ENCODE data around the gene SLC1A6.

The SLC1A6 gene

GRCh38 chr19:14992780-14993179 is 13.1 kb upstream of the SLC1A6 start:
- Histone ChIP-seq H3K27me3 (ENCODE audit: insufficient read depth, low read length) (0 out of 2 replicates have a peak, but pooled peaks cover 7% of the 10 kb centered on the region), H3K4me1 (ENCODE audit: insufficient read depth, low read length) (no peaks in the 10 kb centered on the region), H3K4me3 (ENCODE audit: low read length) (no peak overlapping the region)

GRCh38 chr19:14985133-14985532 is 5.5 kb upstream of the SLC1A6 start:
- Histone ChIP-seq H3K27ac (ENCODE audit: low read length) (no peak overlapping the region), H3K4me3 (ENCODE audit: low read length) (no peak overlapping the region), H3K4me1 (ENCODE audit: insufficient read depth, low read length) (no peaks in the 10 kb centered on the region), H3K9me3 (ENCODE audit: insufficient read depth, low read depth, low read length) (no peaks in the 10 kb centered on the region), H3K27me3 (ENCODE audit: insufficient read depth, low read length) (peaks cover 15% of the 10 kb centered on the region), H3K36me3 (ENCODE audit: insufficient read depth, low read depth, low read length) (no peaks in the 10 kb centered on the region), H3K9ac (ENCODE audit: low read depth, low read length) (no peak overlapping the region)

More at GRCh38 chr19:14992780-14993179, 13.1 kb upstream of the SLC1A6 start:
- Histone ChIP-seq H3K36me3 (ENCODE audit: insufficient read depth, low read depth, low read length) (no peaks in the 10 kb centered on the region), H3K9ac (ENCODE audit: low read depth, low read length) (no peak overlapping the region), H3K27ac (ENCODE audit: low read length) (no peak overlapping the region), H3K9me3 (ENCODE audit: insufficient read depth, low read depth, low read length) (no peaks in the 10 kb centered on the region)

DNA sequence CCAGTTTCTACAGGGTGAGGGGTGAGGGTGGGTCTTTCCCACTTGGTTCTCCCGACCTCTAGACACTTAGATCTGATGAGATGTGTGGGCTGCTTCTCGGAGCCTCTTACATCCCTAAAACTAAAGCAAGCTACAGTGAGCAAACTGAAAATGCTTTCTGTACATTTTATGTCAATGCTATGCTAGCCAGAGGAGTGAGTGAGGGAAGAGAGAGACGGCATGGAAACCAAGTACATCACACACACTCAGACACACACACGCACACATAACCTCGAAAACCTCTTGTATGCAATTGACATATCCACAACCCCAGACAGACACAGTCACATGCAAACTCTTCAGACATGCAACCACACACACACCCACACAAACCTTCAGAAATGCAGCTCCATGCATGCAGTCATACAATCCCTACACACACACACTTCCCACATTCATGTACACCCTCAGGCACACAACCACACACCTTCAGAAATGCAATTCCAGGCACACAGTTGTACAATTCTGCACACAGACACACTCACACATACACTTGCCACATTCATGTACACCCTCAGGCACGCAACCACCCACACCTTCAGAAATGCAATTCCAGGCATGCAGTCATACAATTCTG is 1.4 kb downstream of the SLC1A6 start:
- peaks cover 40% of the 10 kb centered on the region for H3K27me3 ChIP-seq (ENCODE audit: insufficient read depth, low read length)
- no peaks in the 10 kb centered on the region for H3K9me3 ChIP-seq (ENCODE audit: insufficient read depth, low read depth, low read length)
- H3K27ac ChIP-seq (ENCODE audit: low read length): no peak overlapping the region
- H3K4me3 ChIP-seq (ENCODE audit: low read length): peak overlapping the region; percentile 85
- H3K36me3 ChIP-seq (ENCODE audit: insufficient read depth, low read depth, low read length): no peaks in the 10 kb centered on the region
- H3K9ac ChIP-seq (ENCODE audit: low read depth, low read length): no peak overlapping the region; the same call in 1 of the 2 replicates
- H3K4me1 ChIP-seq (ENCODE audit: insufficient read depth, low read length): 0 out of 2 replicates have a peak, but pooled peaks cover 4% of the 10 kb centered on the region

DNA sequence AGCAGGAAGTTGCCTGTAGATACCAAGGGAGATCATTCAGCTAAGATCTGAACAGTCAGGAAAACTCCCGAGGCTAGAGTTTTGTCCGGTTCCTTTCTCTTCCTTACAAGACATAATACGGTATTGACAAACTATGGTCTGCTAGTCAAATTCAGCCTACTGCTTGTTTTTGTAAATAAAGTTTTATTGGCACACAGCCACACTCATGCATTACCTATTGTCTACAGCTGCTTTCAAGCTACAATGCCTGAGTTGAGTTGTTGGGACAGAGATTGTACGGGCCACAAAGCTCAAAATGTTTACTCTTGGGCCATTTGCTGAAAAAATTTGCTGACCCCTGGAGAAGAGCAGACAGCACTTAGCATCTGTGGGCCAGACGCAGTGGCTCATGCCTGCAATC is 2.5 kb downstream of the SLC1A6 start:
- 0 out of 2 replicates have a peak, but pooled peaks cover 4% of the 10 kb centered on the region for H3K4me1 ChIP-seq (ENCODE audit: insufficient read depth, low read length)
- no peaks in the 10 kb centered on the region for H3K9me3 ChIP-seq (ENCODE audit: insufficient read depth, low read depth, low read length)
- H3K4me3 ChIP-seq (ENCODE audit: low read length): no peak overlapping the region
- peaks cover 40% of the 10 kb centered on the region for H3K27me3 ChIP-seq (ENCODE audit: insufficient read depth, low read length)
- H3K36me3 ChIP-seq (ENCODE audit: insufficient read depth, low read depth, low read length): peaks cover 3% of the 10 kb centered on the region; the same call in 1 of the 2 replicates
- no peak overlapping the region for H3K9ac ChIP-seq (ENCODE audit: low read depth, low read length)
- no peak overlapping the region for H3K27ac ChIP-seq (ENCODE audit: low read length)

DNA sequence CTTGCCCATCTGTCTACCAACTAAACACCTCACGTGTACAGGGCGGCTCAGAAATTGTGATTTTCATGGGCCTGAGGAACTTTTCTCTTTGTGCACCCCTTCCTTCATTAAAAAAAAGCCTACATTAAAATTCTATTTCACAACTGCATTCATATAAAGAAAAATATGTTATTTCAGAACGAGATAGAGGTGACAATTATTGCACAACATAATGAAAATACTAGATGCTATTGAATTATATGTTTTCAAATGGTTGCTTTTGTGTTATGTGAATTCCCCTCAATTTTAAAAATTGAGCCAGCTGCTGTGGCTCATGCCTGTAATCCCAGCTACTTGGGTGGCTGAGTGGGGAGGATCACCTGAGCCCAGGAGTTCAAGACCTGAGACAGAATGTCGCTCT is 5.2 kb downstream of the SLC1A6 start:
- Histone ChIP-seq H3K9ac (ENCODE audit: low read depth, low read length) (no peak overlapping the region), H3K27ac (ENCODE audit: low read length) (no peak overlapping the region), H3K4me3 (ENCODE audit: low read length) (no peak overlapping the region), H3K27me3 (ENCODE audit: insufficient read depth, low read length) (peaks cover 22% of the 10 kb centered on the region), H3K4me1 (ENCODE audit: insufficient read depth, low read length) (0 out of 2 replicates have a peak, but pooled peaks cover 4% of the 10 kb centered on the region), H3K36me3 (ENCODE audit: insufficient read depth, low read depth, low read length) (peaks cover 22% of the 10 kb centered on the region; the same call in 1 of the 2 replicates), H3K9me3 (ENCODE audit: insufficient read depth, low read depth, low read length) (no peaks in the 10 kb centered on the region)

GRCh38 chr19:14972676-14973075 is 7.0 kb downstream of the SLC1A6 start:
- Histone ChIP-seq H3K4me3 (ENCODE audit: low read length) (no peak overlapping the region), H3K4me1 (ENCODE audit: insufficient read depth, low read length) (no peaks in the 10 kb centered on the region), H3K27ac (ENCODE audit: low read length) (no peak overlapping the region), H3K9ac (ENCODE audit: low read depth, low read length) (no peak overlapping the region), H3K27me3 (ENCODE audit: insufficient read depth, low read length) (0 out of 2 replicates have a peak, but pooled peaks cover 6% of the 10 kb centered on the region), H3K9me3 (ENCODE audit: insufficient read depth, low read depth, low read length) (no peaks in the 10 kb centered on the region), H3K36me3 (ENCODE audit: insufficient read depth, low read depth, low read length) (peaks cover 22% of the 10 kb centered on the region; the same call in 1 of the 2 replicates)

GRCh38 chr19:14971474-14971873 is 8.2 kb downstream of the SLC1A6 start:
- Histone ChIP-seq H3K4me3 (ENCODE audit: low read length) (no peak overlapping the region), H3K9ac (ENCODE audit: low read depth, low read length) (no peak overlapping the region), H3K27me3 (ENCODE audit: insufficient read depth, low read length) (no peaks in the 10 kb centered on the region), H3K9me3 (ENCODE audit: insufficient read depth, low read depth, low read length) (no peaks in the 10 kb centered on the region), H3K4me1 (ENCODE audit: insufficient read depth, low read length) (no peaks in the 10 kb centered on the region), H3K27ac (ENCODE audit: low read length) (no peak overlapping the region), H3K36me3 (ENCODE audit: insufficient read depth, low read depth, low read length) (peaks cover 22% of the 10 kb centered on the region; the same call in 1 of the 2 replicates)

DNA sequence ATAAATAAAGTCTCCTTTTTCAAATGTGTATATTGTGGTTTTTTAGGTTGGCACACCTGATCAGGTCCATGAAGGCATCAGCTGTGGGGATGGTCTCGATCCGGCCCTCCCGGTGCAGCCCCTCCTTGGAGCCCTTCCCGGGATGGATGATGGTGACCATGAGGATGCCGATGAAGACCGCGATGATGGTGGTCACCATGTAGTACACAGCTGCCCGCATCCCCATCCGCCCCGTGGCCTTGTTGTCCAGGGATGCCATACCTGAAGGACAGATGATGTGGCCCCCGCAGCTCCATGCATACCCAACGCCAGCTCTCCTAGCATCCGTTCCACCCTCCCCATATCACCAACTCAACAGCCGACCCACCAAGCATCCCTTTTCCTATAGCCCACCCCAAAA is 11.4 kb downstream of the SLC1A6 start:
- Histone ChIP-seq H3K27me3 (ENCODE audit: insufficient read depth, low read length) (no peaks in the 10 kb centered on the region), H3K27ac (ENCODE audit: low read length) (no peak overlapping the region), H3K36me3 (ENCODE audit: insufficient read depth, low read depth, low read length) (peaks cover 22% of the 10 kb centered on the region; the same call in 1 of the 2 replicates), H3K9me3 (ENCODE audit: insufficient read depth, low read depth, low read length) (no peaks in the 10 kb centered on the region), H3K4me3 (ENCODE audit: low read length) (no peak overlapping the region), H3K9ac (ENCODE audit: low read depth, low read length) (no peak overlapping the region), H3K4me1 (ENCODE audit: insufficient read depth, low read length) (no peaks in the 10 kb centered on the region)

DNA sequence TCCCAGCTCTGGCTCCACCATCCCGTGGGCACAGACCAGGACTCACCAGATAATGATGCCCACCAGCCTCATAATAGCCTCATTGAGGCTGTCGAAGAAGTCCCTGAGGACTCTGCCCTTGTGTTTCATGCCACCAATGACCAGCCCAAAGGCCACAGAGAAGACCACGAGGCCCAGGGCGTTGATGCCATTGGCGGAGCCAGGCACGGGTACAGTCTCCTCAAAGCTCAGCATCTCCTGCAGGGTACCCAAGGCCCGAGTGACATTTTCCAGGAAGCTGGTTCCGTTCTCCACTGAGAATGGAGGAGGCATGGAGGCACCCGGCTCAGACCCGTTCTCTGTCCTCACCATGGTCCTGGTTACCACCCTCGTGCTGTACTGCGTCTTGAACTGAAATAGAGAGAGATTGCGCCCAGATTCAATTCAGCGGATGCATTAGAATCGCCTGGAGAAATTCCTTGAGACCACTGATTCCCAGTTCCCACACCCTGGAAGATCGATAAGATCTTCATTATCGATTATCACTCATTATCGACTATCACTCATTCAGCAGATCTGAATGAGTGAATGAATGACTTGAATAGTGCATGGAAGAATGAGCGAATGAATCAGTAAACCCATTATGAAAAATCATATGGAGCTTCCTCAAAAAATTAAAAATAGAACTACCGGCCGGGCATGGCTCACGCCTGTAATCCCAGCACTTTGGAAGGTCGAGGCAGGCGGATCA is 17.5 kb downstream of the SLC1A6 start:
- H3K9me3 ChIP-seq (ENCODE audit: insufficient read depth, low read depth, low read length): peaks cover 29% of the 10 kb centered on the region
- H3K4me3 ChIP-seq (ENCODE audit: low read length): no peak overlapping the region
- no peaks in the 10 kb centered on the region for H3K27me3 ChIP-seq (ENCODE audit: insufficient read depth, low read length)
- H3K36me3 ChIP-seq (ENCODE audit: insufficient read depth, low read depth, low read length): peaks cover 30% of the 10 kb centered on the region; the same call in 1 of the 2 replicates
- no peak overlapping the region for H3K9ac ChIP-seq (ENCODE audit: low read depth, low read length)
- H3K27ac ChIP-seq (ENCODE audit: low read length): no peak overlapping the region
- no peaks in the 10 kb centered on the region for H3K4me1 ChIP-seq (ENCODE audit: insufficient read depth, low read length)

GRCh38 chr19:14959263-14959662 is 20.4 kb downstream of the SLC1A6 start:
- peaks cover 30% of the 10 kb centered on the region; the same call in 1 of the 2 replicates for H3K36me3 ChIP-seq (ENCODE audit: insufficient read depth, low read depth, low read length)
- peaks cover 30% of the 10 kb centered on the region for H3K9me3 ChIP-seq (ENCODE audit: insufficient read depth, low read depth, low read length)
- H3K4me3 ChIP-seq (ENCODE audit: low read length): no peak overlapping the region
- no peak overlapping the region for H3K27ac ChIP-seq (ENCODE audit: low read length)
- no peak overlapping the region for H3K9ac ChIP-seq (ENCODE audit: low read depth, low read length)
- no peaks in the 10 kb centered on the region for H3K4me1 ChIP-seq (ENCODE audit: insufficient read depth, low read length)
- H3K27me3 ChIP-seq (ENCODE audit: insufficient read depth, low read length): no peaks in the 10 kb centered on the region

- H3K27me3 ChIP-seq (ENCODE audit: insufficient read depth, low read length): no peaks in the 10 kb centered on the region
- no peaks in the 10 kb centered on the region for H3K4me1 ChIP-seq (ENCODE audit: insufficient read depth, low read length)
- no peak overlapping the region for H3K9ac ChIP-seq (ENCODE audit: low read depth, low read length)
- H3K4me3 ChIP-seq (ENCODE audit: low read length): no peak overlapping the region
- H3K9me3 ChIP-seq (ENCODE audit: insufficient read depth, low read depth, low read length): peaks cover 30% of the 10 kb centered on the region
- H3K36me3 ChIP-seq (ENCODE audit: insufficient read depth, low read depth, low read length): peaks cover 30% of the 10 kb centered on the region; the same call in 1 of the 2 replicates
- H3K27ac ChIP-seq (ENCODE audit: low read length): no peak overlapping the region
These were observed 22.2 kb downstream of the SLC1A6 start for GRCh38 chr19:14957464-14957863.

Measured in iPS-20b (cell line).